GM19324 (cell line): ENCODE data around the gene NAT14.
A peak's percentile ranks its signal among the peaks of the same experiment; 100 is the strongest.

ENCODE experiments used
- ATAC-seq: cut with Tn5 transposase; IDR thresholded peaks from one replicate; pipeline ENCODE4 v1.9.1; 2021; ENCODE audit warnings: mild to moderate bottlenecking, moderate library complexity; ENCODE audit not compliant: unreplicated experiment, low FRiP score

Gene NAT14

DNA sequence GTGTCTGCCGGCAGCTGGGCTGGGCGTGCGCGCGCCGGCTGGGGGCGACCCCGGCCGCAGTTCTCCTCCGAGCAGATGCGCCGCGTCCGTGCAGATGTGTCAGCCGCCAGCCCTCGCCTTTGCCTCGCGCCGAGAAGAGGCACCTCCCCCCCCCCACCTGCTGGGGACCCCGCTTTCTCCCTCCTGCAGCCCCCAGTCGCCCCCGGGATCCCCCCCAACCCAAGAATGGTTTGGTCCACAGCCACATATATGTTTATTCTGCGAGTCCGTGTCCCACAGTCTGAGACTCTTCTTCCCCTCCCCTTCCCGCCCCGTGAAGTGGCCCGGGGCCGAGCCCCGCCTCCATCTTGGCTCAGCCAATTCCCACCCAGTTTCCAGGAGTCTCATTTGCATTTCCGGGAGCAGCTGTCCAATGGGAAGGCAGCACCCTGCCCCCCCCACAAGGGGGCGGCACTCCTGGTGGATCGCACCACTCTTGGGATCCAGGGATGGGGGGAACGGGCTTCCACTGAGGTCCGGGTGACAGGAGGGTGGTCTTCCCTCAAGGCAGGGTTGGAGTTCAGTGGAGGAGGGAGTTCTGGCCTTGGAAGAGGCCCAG lies 32.1 kb upstream of the NAT14 start:
- ATAC-seq = no peak

DNA sequence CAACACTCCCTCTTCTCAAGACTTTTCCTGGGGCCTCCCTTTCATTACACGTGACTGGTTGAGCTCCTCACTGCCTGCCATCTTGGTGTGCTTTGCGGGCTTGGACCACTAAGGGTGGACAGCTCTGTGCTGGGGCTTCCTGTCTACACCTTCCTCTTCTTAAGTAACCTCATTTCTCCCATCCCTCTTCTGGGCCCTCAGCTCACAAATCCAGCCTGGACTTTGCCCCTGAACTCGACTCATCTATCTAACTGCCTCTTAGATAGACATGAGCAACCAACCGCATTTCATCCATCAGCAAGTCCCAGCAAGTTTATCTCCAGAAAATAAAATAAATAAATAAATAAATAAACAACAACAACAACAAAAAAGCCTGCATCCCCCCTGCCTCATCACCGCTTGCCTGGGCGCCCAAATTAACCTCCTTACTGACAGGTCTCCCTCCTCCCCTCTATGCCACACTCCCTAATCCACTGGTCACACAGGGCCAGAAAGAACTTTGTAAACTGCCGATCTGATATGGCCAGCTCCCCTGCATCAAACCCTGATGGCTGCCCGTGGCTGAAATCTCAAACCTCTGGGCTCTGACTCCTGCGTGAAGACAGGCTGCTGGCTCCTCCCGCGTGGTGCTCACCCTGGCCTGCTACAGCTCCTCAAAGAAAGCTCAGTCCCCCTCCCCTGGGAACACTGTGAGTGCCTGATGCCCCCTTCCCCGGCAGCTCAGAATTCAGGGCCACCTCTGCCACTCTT lies 31.3 kb upstream of the NAT14 start:
- ATAC-seq = no peak

DNA sequence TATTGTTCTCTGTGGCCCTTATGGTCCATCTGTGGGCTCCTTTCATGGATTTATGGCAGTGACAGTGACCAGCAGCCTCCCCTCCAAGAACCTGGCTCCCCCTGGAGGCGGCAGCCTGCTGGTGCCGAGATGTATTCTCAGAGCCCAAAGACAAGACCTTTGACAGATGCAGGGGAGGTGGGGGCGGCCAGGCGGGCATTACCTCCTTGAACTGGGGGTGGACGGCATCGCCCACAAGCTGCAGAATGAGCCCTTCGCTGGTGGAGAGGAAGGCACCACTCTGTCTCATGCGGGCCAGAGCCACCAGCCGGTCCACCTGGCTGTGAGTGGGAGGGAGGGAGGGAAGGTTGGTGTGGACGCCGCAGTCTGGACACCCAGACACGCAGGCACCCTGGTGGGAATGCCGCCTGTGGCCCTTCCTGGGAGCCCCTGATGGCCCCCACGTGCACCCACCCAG lies 30.2 kb upstream of the NAT14 start:
- ATAC-seq = no peak

DNA sequence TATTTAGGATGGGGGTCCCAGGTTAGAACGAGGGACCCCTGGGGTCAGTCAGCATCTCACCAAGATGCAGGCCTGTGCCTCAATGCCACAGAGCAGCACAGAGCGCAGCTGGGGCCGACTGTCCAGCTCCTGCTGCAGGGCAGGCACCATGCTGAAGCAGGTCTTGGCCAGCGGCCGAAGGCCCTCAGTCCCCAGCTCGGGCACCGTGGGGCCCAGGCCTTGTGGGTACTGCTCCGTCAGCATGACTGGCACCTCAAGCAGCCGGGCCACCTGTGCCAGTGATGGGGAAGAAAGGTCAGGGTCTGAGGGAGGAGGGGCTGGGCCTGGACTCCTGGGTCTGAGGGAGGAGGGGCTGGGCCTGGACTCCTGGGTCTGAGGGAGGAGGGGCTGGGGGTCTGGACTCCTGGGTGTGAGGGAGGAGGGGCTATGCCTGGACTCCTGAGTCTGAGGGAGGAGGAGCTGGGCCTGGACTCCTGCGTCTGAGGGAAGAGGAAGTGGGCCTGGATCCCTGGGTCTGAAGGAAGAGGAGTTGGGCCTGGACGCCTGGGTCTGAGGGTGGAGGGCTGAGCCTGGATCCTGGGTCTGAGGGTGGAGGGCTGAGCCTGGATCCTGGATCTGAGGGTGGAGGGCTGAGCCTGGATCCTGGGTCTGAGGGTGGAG lies 29.3 kb upstream of the NAT14 start:
- no peak for ATAC-seq

DNA sequence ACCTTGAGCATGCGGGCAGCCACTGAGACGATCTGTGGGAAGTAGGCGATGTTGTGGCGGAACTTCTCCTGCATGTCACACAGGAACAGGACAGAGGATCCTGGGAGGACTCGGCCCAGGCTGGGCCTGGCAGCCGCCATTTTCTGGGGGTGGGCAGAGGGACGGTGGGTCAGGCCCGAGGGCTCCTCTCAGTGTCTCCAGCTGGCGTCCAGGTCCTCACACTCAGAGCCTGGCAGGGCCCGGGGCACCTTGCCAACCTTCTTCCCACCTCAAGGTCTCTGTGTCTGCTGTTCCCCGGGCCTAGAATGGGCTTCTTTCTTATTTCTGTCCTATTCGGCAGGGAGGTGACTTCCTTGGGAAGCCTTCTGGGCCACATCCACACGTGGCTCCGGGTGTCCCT lies 28.6 kb upstream of the NAT14 start:
- ATAC-seq = no peak

DNA sequence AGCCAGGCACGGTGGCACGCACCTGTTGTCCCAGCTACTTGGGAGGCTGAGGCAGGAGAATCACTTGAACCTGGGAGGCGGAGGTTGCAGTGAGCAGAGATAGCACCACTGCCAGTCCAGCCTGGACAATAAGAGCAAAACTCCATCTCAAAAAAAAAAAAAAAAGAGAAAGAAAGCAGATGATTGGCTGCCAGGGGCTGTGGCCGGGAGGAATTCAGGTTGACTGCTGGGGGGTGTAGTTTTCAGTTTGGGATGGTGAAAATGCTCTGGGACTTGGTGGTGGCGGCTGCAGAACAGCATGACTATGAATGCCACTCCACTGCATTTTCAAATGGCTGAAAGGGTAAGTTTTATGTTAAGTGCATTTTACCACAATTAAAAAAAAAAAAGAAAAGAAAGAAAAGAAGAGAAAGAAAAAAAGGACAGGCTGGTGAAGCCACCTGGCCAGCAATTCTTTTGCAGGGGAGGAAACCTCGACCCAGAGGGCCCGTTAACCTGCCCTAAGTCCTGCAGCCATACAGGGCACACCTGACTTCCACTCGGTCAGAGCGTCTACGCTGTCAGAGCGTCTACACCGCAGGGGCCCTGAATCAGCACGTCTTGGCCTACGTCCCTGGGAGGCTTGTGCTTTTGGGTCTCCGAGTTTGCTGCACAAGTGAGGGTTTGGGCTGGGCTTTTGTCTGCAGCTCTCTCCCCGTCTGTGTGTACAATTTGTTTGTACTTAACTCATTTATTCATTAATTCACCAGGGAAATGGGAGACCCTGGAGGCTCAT lies 27.1 kb upstream of the NAT14 start:
- no peak for ATAC-seq

DNA sequence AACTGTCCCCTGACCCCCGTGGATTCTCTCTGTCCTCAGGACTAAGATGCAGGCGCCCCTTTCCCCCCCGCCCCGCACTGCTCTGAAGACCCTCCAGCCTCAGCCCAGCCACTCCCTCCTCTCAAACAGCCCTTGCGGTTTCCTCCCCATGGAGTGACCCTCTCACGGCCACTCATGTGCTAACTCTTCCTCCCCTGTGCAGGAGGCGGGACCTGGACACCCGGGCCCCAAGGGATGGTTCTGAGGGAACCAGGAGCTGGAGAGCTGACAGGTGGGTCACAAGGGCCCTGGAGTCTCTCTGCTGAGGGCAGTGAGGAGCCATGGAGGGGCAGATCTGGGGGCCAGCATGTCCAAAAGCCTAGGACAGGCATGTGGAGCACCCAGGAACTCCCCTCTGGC lies 25.4 kb upstream of the NAT14 start:
- no peak for ATAC-seq

DNA sequence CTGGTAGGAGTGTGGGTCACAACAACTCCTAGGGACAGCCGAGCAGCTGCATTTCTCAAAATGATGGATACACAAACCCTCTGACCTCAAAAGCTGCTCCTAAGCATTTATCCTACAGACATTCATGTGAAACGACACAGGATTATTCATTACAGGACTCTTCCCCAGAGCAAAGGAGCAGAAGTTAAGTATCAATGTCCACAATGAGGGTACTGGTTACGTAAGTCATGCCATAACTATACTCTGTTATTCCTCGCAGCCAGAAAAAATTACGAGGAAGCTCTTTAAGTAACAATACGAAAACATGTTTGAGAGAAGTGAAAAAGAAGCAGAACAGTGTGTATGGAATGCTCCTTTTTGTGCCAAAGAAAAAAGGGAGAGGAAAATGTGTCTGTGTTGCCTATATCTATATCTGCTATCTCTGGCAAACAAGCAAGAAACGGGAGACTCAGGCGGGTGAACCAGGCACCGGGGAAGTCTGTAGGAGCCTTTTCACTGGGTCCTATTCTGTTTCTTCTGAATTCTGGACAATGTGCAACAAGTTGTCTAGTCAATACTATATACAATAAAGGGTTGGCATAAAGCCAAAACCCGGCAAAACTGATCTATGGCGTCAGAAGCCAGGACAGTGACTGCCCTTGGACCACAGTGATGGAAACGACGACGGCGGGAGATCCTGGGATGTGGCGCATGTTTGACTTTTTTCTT lies 24.9 kb upstream of the NAT14 start:
- ATAC-seq = no peak

DNA sequence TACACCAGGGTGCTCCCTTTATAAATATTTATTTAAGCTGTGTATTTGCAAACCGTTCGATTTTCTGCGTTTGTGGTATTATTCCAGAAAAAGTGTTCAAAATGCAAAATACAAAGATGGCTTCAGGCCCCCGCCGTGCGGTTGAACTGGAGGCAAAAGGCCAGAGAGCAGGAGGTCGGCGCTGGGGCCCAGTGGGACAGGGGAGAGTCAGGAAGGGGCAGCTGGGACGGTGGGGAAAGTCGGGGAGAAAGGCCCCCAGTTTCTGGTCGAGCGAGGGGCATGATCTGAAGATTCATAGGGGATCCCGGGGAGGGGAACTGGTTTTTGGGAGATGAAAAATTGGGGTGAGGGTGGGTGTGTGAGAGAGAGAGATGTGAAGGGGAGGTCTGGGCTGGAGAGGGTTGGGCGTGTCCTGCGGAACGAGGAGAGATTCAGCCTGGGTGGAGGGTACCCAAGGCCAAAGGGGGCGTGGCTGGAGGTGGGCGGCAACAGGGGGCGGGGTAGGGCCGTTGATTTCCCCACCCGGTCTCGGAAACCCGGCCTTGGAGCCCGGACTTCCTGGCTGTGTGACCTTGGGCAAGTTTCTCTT lies 24.2 kb upstream of the NAT14 start:
- no peak for ATAC-seq

DNA sequence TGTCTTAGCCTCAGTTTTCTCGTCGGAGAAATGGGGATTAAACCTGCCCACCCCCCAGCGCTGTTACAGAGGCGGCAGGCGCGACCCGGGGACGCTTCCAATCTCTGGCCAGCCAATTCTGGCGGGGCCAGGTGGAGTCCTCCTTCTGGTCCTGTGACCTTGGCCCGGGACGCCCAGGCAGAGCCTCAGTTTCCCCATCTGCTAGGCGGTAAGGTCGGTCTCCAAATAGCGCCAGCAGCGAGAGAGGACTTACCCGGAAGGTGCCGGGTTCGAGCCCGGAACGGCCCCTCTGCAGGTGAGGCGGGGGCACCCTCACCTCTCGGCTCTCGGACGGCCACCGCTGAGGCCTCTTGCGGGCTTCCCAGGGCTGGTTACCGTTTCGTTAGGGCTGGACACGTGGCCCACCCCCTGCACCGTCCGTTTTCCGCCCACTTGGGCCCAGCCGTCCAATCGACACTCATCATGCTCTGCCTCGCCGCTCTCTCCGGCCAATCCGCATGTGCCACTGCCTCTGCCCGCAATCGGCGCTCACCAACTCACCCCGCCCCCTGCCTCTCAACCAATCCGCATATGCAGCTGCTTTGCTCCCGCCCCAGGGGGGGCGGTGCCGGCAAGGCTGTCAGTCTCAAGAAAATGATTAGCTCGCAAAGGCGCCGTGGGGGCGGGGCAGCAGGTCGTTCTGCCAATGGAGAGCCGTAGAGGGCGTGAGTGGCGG lies 23.6 kb upstream of the NAT14 start, which contains the start of gene ISOC2:
ISOC2 (minus strand) TSS at position 384 of the 715 bp plus-strand sequence. CDS start 5,156 bp downstream, outside the sequence.
- ATAC-seq = peak; percentile 95

DNA sequence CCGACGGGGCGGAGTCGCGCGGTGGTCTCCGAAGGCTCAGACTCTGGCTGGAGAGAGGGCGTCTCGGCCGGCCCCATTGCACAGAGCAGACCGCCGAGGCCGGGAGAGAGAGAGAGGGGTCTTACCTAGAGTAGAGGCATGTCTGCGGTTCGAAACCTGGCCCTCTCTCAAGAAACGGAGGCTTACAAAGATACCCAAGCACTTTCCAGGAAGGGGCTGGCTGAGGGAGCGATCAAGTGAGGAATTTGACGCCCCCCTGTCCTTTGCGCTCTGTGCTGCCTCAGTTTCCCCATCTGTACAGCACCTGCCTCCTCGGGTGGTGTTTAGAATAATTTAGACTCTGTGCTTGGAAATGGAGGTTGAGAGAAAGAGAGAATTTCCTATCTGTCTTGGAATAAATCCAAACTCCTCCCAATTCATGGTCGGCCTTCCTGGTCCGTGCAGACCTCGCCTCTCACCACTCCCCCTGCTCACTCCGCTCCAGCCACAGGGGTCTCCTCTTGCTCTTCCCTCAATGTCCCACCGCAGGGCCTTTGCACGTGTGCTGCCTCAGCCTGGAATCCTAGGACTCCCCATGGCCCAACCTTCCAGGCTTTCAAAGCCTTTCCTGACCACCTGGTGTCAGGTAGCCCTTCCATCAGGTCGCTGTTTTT lies 22.9 kb upstream of the NAT14 start:
- ATAC-seq = no peak

DNA sequence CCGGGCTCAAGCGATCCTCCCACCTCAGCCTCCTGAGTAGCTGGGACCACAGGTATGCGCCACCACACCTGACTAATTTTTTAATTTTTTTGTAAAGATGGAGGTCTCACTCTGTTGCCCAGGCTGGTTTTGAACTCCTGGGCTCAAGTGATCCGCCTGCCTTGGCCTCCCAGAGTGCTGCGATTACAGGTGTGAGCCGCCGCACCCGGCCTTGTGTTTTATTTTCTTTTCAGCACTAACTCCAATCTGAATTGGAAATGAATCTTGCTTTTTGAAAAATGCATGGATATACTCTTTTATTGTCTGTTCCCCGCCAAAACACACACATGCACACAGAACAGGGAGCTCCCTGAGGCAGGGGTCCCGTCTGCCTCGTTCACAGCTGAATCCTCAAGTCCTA lies 22.3 kb upstream of the NAT14 start:
- ATAC-seq = no peak

DNA sequence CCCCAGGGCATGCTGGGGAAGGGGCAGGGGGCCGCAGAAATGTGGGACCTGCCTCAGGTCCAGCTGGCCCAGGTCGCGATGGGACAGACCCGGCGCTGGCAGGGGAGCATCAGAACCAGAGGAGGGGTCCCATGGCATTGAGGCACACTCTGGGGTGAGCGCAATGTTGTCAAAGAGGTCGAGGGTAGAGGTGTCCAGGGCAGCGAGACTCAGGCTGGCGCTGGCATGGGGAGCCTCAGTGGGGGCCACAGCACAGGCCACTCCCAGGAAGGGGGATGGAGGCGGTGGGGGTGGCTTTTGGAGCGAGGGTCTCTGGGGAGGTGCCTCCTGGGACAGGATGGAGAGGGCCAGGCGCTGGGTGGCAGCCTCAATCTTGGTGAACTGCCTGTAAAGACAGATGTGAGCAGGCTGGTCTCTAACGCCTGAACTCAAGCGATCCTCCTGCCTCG lies 21.4 kb upstream of the NAT14 start:
- ATAC-seq = no peak

DNA sequence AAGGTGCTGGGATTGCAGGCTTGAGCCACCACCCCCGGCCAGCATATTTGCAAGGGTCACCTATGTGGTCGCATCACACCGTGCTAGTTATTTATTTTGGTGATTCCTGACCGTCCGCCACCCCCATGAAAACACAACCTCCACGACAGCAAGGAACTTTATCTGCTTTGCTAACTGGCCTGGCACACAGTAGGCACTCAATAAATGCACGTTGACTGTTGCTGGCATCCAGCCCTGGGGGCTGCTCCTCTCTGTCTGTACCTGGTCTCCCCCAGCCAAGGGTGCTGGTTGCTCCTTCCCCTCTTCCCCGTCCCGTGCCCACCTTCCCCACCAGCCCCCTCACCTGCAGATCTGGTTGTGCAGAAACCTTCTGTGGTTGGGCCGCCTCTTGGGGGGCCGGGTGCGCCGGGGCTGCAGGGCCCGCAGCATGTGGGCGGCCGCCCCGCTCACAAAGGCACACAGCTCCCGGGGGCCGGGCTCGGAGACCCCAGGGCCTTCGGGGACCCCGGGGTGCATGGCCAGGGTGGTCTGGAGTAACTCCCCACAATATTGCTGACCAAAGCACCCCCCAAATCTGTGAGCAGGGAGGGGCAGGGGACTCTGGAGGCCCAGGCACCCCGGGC lies 20.8 kb upstream of the NAT14 start:
- no peak for ATAC-seq

DNA sequence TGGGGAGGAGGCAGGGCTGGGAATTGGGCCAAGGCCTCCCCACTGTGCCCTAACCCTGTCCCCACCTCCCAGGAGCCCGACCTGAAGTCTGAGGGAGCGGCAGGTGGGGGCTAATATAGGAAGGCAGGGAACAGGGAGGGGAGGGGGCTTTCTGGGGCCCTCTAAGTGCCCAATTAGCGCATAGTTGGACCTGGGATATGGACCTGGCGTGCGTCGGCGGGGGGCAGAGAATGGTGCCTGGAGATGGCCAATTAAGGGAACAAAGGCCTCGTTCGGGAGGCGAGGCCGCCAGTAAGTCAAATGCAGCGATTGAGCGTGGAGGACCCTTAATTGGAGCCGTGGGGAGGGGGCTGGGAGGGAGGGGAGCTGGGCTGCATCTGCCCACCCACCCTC lies 20.3 kb upstream of the NAT14 start, which contains the start of gene C19orf85:
C19orf85 (minus strand) TSS at position 90 of the 393 bp plus-strand sequence. CDS start 197 bp downstream, outside the sequence.
- ATAC-seq = no peak

DNA sequence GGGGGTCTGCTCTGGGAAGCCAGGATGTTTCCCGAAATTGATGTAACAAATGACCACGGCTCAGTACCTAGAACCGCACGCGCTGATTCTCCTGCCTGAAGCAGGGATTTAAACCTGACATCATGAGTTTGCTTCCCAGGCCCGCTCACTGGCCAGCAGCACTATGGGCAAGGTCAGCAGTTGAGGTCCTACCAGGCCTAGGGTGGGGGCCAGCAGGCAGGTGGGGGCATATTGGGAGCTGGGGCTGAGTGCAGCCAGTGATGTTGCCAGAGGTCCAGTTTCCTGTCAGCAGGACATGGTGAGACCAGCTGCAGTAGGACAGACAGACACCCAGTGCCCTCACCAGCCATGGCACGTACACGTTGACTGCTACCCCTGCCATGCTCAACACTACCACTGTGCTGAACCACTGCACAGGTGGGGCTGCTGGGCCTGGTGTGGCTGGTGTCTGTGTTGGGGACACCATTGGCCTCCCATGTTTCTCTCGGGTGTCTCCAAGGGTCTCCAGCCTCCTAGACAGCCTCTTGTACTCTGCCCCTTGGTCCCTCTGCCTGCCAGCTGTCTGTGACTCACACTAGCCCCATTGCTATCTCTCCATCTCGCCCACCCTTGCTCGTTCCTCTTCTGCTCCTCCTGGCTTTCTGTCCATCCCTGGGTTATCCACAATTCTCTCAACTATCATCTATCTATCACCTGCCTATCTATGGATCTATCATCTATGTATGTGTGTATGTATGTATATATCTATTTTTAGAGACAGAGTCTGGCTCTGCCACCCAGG lies 19.3 kb upstream of the NAT14 start:
- ATAC-seq = no peak

DNA sequence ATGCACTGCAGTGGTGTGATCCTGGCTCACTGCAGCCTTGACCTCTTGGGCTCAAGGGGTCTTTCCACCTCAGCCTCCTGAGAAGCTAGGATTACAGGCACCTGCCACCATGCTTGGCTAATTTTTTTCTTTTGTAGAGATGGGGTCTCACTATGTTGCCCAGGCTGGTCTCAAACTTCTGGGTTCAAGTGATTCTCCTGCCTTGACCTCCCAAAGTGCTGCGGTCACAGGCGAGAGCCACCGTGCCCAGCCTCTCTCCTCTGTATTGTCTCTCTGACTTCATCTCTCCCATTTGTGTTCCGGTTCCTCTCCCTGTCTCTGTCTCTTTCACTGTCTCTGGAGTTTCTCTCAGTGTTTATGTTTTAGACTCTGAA lies 18.8 kb upstream of the NAT14 start:
- ATAC-seq = no peak
